ENCODE results near the gene SLC4A8.

- TF ChIP-seq, protein P1, sequence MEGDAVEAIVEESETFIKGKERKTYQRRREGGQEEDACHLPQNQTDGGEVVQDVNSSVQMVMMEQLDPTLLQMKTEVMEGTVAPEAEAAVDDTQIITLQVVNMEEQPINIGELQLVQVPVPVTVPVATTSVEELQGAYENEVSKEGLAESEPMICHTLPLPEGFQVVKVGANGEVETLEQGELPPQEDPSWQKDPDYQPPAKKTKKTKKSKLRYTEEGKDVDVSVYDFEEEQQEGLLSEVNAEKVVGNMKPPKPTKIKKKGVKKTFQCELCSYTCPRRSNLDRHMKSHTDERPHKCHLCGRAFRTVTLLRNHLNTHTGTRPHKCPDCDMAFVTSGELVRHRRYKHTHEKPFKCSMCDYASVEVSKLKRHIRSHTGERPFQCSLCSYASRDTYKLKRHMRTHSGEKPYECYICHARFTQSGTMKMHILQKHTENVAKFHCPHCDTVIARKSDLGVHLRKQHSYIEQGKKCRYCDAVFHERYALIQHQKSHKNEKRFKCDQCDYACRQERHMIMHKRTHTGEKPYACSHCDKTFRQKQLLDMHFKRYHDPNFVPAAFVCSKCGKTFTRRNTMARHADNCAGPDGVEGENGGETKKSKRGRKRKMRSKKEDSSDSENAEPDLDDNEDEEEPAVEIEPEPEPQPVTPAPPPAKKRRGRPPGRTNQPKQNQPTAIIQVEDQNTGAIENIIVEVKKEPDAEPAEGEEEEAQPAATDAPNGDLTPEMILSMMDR (IDR thresholded peaks at IDR 0.05), result no peak
- no peak for TF ChIP-seq POLR2A (IDR thresholded peaks at IDR 0.05)
- TF ChIP-seq POLR2AphosphoS5 (IDR thresholded peaks at IDR 0.05; ENCODE audit: insufficient read depth in 1 of 2, low read depth in 1 of 2), result no peak
These were observed 58.5 kb downstream of the SLC4A8 start for GRCh38 chr12:51482929-51483697.
